ENCODE measurements around the gene SGK2.
"Not testable (repeated sequence)": the region's sequence is repeated elsewhere in the genome, so short reads cannot be mapped to it uniquely, and the experiment has no call there.

The SGK2 gene

GRCh38 chr20:43601960-43602359, 43.1 kb downstream of the SGK2 start:
- DNase-seq (ENCODE audit: low read depth in 2 of 2) = not testable (repeated sequence)

DNA sequence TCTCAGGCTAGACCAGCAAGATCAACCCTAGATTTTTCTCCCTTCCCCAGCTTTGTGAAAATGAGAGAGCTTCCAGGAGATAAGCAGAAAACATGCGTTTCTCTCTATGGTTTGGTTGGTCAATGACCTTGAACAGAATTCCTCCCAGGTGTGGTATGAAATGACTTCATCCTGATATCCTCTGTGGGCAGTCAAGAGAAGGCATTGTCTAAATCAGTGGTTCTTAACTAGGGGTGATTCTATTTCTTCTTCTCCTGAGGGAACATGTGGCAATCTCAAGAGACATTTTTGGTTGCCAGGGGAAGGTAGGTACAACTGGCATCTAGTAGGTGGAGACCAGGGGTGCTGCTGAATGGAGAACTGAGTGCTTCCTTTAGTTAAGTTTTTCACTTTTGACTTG, 44.3 kb downstream of the SGK2 start:
- DNase-seq (ENCODE audit: low read depth in 2 of 2) = no peak

GRCh38 chr20:43605715-43606114, 46.9 kb downstream of the SGK2 start:
- no peak for DNase-seq (ENCODE audit: low read depth in 2 of 2)

- not testable (repeated sequence) for DNase-seq (ENCODE audit: low read depth in 2 of 2)
Measured at GRCh38 chr20:43607278-43607677, 48.5 kb downstream of the SGK2 start.

GRCh38 chr20:43631598-43631997, 72.8 kb downstream of the SGK2 start:
- DNase-seq (ENCODE audit: low read depth in 2 of 2) = no peak

Measured in fibroblast of skin of left biceps (primary cell).